ENCODE results near the gene IGSF6.
"Not testable (repeated sequence)": the region's sequence is repeated elsewhere in the genome, so short reads cannot be mapped to it uniquely, and the experiment has no call there.

IGSF6 gene

DNA sequence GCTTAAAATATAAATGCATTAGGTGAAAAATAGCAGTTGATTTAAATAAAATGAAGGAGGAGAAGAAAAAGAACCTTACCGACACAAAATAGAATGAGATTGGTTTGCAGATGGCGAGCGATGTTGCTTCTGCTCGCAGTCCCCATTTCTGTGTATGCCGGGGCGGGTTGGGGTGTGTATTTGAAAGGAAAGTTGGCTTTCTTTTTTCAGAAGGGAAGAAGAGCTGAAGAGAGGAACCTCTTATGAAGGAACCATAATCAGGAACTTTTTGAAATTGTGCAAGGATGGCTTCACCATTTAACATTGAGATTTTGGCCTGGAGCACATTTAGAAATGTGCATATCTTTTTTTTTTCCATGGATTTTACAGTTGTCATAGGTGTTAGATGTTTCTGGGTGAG, at the start of gene IGSF6:
IGSF6 (minus strand) TSS at position 156 of the 400 bp plus-strand sequence; CDS start at position 146, 10 bp downstream.
- no peak within 1 kb of the TSS for H3K4me3 ChIP-seq (ENCODE audit: control insufficient read depth, low read depth, low read length)
- no peak for DNase-seq (ENCODE audit: low read depth)
- TF ChIP-seq CTCF (IDR thresholded peaks at IDR 0.05; ENCODE audit: control insufficient read depth, insufficient read depth, low read depth, low read length, missing control alignments): no peak

- TF ChIP-seq CTCF (IDR thresholded peaks at IDR 0.05; ENCODE audit: control insufficient read depth, insufficient read depth, low read depth, low read length, missing control alignments): no peak
- no peak for DNase-seq (ENCODE audit: low read depth)
- no peak overlapping the region for H3K4me3 ChIP-seq (ENCODE audit: control insufficient read depth, low read depth, low read length)
Measured at GRCh38 chr16:21701271-21701670, 48.9 kb upstream of the IGSF6 start.

DNA sequence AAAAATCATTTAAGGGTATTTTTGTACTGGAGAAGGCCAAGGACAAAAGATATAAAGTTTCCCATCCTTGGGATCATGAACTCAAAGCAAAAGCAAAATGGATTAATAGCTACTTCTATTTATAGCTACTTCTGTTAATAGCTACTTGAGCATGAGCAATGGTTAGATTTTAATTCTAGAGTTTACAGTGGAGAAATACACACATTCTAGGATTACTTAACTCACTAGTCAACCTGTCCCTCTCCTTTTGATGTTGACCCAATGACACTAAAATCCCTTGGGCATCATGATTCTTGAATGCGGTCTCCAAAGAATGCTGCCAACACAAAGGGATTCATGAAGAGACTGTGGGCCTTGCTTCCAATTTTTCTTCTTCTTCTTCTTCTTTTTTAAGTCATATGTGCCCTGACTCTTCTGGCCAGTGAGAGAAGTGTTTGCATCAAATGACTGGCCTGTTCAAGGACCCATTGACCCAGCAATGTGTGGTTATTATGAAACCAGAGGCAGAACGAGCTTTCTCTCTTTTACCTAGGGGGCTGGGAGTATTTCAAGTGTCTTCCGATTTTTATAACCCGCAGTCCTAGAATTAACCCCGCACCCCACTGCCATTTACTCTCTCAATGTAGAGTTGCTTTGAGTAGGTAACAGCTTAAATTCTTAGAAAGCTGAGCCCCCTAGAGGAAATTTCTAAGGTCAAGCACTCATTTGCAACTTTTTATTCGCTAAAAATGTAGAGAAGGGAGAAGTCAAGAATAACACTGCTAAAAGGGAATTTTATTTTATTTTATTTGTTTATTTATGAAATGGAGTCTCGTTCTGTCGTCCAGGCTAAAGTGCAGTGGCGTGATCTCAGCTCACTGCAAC, 46.0 kb upstream of the IGSF6 start:
- no peak overlapping the region for H3K4me3 ChIP-seq (ENCODE audit: control insufficient read depth, low read depth, low read length)
- no peak for TF ChIP-seq CTCF (IDR thresholded peaks at IDR 0.05; ENCODE audit: control insufficient read depth, insufficient read depth, low read depth, low read length, missing control alignments)
- no peak for DNase-seq (ENCODE audit: low read depth)

DNA sequence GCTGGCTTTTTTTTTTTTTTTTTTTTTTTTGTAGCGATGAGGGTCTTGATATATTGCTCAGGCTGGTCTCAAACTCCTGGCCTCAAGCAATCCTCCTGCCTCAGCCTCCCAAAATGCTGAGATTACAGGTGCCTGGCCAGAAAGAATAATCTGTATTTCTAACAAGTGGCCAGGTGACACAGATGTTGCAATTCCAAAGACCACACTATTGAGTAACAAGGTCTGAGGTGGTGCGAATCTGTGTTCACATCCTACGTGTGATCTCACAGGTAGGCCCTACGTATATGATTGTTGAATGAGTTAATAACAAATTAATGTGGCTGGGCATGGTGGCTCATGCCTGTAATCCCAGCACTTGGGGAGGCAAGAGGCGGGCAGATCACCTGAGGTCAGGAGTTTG, 44.6 kb upstream of the IGSF6 start:
- DNase-seq (ENCODE audit: low read depth): no peak
- no peak overlapping the region for H3K4me3 ChIP-seq (ENCODE audit: control insufficient read depth, low read depth, low read length)
- TF ChIP-seq CTCF (IDR thresholded peaks at IDR 0.05; ENCODE audit: control insufficient read depth, insufficient read depth, low read depth, low read length, missing control alignments): no peak

GRCh38 chr16:21694609-21695008, 42.2 kb upstream of the IGSF6 start:
- TF ChIP-seq CTCF (IDR thresholded peaks at IDR 0.05; ENCODE audit: control insufficient read depth, insufficient read depth, low read depth, low read length, missing control alignments): no peak
- no peak overlapping the region for H3K4me3 ChIP-seq (ENCODE audit: control insufficient read depth, low read depth, low read length)
- DNase-seq (ENCODE audit: low read depth): no peak

GRCh38 chr16:21690967-21691366, 38.6 kb upstream of the IGSF6 start:
- DNase-seq (ENCODE audit: low read depth): not testable (repeated sequence)

GRCh38 chr16:21689107-21689506, 36.7 kb upstream of the IGSF6 start:
- H3K4me3 ChIP-seq (ENCODE audit: control insufficient read depth, low read depth, low read length): no peak overlapping the region
- no peak for DNase-seq (ENCODE audit: low read depth)
- no peak for TF ChIP-seq CTCF (IDR thresholded peaks at IDR 0.05; ENCODE audit: control insufficient read depth, insufficient read depth, low read depth, low read length, missing control alignments)

More at GRCh38 chr16:21690967-21691366, 38.6 kb upstream of the IGSF6 start:
- not testable (repeated sequence) for H3K4me3 ChIP-seq (ENCODE audit: control insufficient read depth, low read depth, low read length)

Data from AG09309 (cell line).